Kidney epithelial cell (primary cell): ENCODE results near the gene PLA2G15. TPM values are rescaled to one million over a fixed set of nuclear protein-coding genes. Genes with fewer than 3 reads are reported as not detected.

Source experiments
- DNase-seq: peaks from one replicate; pipeline ENCODE4 v3.0.0-alpha.2; 2010; ENCODE audit warnings: low read depth
- H3K27me3 ChIP-seq: 2 replicates; pipeline ENCODE4 v1.6.0; 2011; ENCODE audit warnings: low read length; ENCODE audit not compliant: control insufficient read depth, insufficient read depth
- H3K36me3 ChIP-seq: 2 replicates; pipeline ENCODE4 v1.5.1; 2011; ENCODE audit warnings: low read length; ENCODE audit not compliant: control insufficient read depth, insufficient read depth
- H3K4me3 ChIP-seq: 2 replicates; pipeline ENCODE4 v1.5.1; 2011; ENCODE audit warnings: low read depth, mild to moderate bottlenecking, control low read depth, low read length
- total RNA-seq: library from RNA; depleted of rRNA; stranded (reverse); fragments of >200 nt; gene quantifications from 2 replicates; pipeline ENCODE4 v1.2.3, GENCODE V29; 2015
- TF ChIP-seq, protein P1 (sequence below): IDR thresholded peaks from 2 replicates; pipeline ENCODE4 v1.5.1; 2011; ENCODE audit warnings: mild to moderate bottlenecking, moderate library complexity, low read length, control low read depth, inconsistent platforms; ENCODE audit not compliant: insufficient read depth, poor library complexity, severe bottlenecking

Gene PLA2G15
- total RNA-seq, 1 donor from 2014 or later, result 27.2 TPM

DNA sequence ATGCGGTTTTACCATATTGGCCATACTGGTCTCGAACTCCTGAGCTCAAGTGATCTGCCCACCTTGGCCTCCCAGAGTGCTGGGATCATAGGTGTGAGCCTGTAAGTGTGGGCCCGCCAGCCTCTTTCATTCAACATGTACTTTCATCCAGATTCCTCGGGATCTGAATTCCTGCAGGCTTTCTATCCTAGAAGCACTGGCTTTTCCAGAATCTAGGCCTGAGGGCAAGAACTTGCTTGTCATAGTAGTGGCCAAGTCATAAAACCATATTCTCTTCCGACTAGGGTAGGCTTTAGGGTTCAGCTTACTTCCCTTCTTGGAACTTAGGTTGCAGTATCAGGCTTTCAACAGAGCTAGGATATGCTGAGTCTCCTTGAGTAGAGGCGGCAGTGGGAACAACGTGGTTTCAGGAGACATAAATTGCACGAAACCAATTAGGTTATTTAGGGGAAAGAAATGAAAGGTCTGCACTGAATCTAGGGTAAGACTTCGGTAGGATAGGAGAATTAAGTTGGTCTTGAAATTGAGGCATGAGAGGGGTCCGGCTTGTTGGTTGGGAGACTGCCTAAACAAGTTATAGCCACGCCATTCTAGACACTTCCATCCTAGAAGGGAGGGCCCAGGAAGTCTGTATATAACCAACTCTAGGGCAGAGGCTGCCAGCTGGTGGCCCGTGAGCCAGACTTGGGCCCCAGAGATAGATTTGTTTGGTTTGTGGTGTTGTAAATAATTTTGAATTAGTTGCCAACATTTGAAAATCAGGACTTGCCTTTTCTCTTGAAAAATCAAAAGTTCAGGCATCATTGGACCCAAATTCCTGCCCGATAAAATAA is 34.8 kb downstream of the PLA2G15 start:
- Histone ChIP-seq H3K27me3 (no peaks in the 10 kb centered on the region), H3K4me3 (no peak overlapping the region), H3K36me3 (no peaks in the 10 kb centered on the region)
- no peak for DNase-seq
- TF ChIP-seq, protein P1, sequence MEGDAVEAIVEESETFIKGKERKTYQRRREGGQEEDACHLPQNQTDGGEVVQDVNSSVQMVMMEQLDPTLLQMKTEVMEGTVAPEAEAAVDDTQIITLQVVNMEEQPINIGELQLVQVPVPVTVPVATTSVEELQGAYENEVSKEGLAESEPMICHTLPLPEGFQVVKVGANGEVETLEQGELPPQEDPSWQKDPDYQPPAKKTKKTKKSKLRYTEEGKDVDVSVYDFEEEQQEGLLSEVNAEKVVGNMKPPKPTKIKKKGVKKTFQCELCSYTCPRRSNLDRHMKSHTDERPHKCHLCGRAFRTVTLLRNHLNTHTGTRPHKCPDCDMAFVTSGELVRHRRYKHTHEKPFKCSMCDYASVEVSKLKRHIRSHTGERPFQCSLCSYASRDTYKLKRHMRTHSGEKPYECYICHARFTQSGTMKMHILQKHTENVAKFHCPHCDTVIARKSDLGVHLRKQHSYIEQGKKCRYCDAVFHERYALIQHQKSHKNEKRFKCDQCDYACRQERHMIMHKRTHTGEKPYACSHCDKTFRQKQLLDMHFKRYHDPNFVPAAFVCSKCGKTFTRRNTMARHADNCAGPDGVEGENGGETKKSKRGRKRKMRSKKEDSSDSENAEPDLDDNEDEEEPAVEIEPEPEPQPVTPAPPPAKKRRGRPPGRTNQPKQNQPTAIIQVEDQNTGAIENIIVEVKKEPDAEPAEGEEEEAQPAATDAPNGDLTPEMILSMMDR, result no peak

DNA sequence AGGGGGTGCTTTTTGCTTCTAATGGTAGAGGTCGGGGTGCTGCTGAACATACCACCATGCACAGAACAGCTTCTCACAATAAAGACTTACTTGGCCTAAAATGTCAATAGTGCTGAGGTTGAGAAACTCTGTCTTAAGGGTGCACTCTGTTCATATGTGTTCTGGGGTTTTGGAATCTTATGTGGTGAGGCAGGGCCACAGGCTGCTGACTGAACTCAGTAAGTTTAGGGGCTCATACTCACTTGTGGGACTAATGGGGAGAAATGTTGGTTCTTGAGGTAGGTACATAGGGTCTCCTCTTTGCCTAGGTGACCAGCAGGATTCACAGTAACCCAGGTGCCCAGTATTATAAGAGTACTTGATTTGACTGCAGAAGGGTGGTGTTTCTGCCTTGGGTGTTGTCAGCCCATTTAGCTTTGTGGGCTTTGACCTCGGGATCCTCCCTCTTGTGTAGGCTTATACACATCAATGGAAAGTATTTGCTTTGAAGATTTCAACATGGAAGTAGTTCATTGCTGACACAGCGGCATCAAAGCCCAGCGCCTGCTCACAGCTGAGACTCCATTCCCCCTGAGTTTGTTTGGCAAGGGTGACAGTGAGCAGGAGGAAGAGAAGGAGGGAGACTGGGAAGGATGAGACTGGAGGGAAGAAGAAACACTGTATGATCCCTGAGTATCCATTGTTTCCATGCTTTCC is 36.3 kb downstream of the PLA2G15 start:
- Histone ChIP-seq H3K27me3 (no peaks in the 10 kb centered on the region), H3K4me3 (no peak overlapping the region), H3K36me3 (no peaks in the 10 kb centered on the region)
- no peak for DNase-seq
- TF ChIP-seq, protein P1, result no peak

DNA sequence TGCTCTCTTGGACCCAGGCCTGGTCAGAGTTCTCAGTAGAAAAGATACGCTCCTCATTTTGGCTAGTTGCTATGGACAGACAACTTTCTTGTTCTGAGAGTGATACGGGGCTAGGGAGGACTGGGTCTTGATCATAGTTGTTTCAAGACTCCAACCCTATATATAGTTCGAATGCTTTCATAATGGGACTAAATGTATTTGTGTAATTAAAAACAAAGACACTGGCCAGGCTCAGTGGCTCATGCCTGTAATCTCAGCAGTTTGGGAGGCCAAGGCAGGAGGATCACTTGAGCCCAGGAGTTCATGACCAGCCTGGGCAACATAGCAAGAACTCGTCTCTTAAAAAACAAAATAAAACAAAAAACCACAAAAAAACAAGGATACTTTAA is 36.9 kb downstream of the PLA2G15 start:
- H3K27me3 ChIP-seq, result no peaks in the 10 kb centered on the region
- TF ChIP-seq, protein P1, result no peak

DNA sequence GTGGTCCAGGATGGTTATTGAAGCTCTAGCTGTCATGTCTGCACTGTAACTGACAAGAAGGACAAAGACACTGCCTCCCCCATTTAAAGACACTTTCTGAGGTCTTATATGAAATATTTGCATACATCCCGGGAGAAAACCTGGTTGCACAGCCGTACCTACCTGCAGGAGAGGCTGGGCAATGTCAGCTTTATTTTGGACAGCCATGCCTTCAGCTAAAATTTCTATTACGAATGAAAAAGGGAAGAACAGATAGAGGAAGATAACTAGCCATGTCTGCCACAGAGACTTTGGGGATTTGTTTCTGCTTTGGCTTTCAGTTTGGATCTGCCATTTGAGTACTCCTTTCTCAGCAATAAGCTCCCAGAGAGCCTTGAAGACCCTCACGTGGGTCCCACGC is 38.2 kb downstream of the PLA2G15 start:
- TF ChIP-seq, protein P1, result no peak
- DNase-seq, result no peak
- H3K4me3 ChIP-seq, result no peak overlapping the region
- no peaks in the 10 kb centered on the region for H3K27me3 ChIP-seq
- H3K36me3 ChIP-seq, result no peaks in the 10 kb centered on the region

More for the DNA sequence above, 36.9 kb downstream of the PLA2G15 start:
- Histone ChIP-seq H3K4me3 (no peak overlapping the region), H3K36me3 (no peaks in the 10 kb centered on the region)
- no peak for DNase-seq

DNA sequence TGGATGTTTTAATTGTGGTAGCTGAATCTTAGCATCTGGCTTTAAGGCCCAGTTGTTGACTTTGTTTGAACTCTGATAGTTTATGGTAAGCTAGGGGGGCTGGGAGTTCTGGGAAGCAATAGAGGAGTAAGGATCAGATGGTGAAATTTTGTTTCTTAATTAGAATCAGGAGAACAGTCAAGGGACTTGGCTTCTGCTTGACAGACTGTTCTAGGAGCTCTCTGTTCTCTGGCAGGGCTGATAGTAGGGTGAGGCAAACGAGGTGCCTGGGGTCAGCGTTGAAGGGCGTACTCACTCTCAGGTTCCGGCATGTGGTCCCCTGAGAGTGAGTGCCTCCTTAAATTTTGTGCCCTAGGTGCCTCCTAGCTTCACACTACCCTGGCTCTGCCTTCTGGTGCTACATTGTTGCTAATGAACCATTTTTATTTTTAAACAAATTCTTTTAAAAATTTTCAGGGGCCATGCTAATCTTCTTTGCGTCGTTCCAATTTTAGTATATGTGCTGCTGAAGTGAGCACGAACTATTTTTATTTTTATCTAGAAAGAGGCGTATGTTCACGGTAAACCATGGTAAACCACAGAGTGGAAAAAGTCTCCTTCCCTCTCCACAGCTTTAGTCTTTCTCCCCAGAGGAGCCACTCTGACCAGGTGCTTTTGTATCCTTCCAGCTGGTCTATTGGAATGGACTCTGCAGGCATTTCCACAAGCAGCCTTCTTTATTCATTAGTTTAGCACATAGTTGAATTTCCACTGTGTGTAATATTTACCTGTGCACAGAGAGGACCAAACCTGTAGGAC is 38.8 kb downstream of the PLA2G15 start:
- H3K27me3 ChIP-seq, result no peaks in the 10 kb centered on the region
- no peak for DNase-seq
- no peaks in the 10 kb centered on the region for H3K36me3 ChIP-seq
- TF ChIP-seq, protein P1, result no peak
- no peak overlapping the region for H3K4me3 ChIP-seq
